Subcutaneous adipose tissue (tissue), 4 donors: ENCODE data around the gene SPRTN. TPM values are rescaled to one million over a fixed set of nuclear protein-coding genes. Genes with fewer than 3 reads are reported as not detected.

Experiments
- total RNA-seq, 4 donors: library from RNA; depleted of rRNA; stranded (reverse); fragments of >200 nt; gene quantifications; one replicate each; pipeline ENCODE4 v1.1.0, GENCODE V29; 2016
- TF ChIP-seq, protein P1 (sequence below): fragments of 450-650 bp; IDR thresholded peaks from one replicate; pipeline ENCODE4 v1.5.1; 2016; ENCODE audit warnings: low read depth, mild to moderate bottlenecking, control low read depth, antibody characterized with exemption, moderate library complexity

The SPRTN gene
- total RNA-seq, 4 donors from 2014 or later = 9.4 to 17.6 (median 15.9) TPM

DNA sequence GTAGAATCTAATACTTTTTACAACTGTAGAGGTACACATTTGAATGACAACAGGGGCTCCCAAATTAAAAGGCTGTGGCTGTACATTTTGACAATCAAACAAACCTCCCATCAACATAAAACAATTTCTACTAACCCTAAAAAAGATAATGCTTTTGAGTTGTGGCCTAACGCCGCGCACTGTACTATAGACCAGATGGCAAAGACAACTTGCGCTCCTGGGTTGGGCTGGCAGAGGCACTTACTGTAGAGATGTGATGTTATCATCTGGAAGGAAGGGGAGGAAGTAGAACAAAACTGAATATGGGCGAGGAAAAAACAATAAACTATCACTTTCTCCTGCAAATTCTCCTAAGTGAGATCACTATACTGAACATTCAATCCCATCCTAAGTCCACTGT lies 26.1 kb downstream of the SPRTN start:
- TF ChIP-seq, protein P1, sequence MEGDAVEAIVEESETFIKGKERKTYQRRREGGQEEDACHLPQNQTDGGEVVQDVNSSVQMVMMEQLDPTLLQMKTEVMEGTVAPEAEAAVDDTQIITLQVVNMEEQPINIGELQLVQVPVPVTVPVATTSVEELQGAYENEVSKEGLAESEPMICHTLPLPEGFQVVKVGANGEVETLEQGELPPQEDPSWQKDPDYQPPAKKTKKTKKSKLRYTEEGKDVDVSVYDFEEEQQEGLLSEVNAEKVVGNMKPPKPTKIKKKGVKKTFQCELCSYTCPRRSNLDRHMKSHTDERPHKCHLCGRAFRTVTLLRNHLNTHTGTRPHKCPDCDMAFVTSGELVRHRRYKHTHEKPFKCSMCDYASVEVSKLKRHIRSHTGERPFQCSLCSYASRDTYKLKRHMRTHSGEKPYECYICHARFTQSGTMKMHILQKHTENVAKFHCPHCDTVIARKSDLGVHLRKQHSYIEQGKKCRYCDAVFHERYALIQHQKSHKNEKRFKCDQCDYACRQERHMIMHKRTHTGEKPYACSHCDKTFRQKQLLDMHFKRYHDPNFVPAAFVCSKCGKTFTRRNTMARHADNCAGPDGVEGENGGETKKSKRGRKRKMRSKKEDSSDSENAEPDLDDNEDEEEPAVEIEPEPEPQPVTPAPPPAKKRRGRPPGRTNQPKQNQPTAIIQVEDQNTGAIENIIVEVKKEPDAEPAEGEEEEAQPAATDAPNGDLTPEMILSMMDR = no peak

DNA sequence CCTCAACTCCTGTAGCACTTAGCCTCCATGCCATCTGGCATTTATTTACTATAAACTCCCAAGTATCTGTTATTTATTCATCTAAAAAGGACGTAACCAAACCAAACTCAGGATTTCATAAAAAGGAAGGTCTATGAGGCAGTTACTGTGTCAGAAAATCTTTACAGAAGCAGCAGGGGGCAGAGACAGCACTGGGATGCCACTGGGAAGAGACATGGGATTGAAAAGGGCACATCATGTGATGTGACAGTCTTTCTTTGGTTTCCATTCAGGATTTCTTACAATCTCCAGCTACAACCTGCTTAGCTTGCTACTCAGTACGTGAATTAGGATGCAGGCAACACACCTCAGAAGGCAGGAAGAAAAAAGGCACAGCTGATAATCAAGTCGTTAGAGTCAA lies 31.2 kb downstream of the SPRTN start:
- TF ChIP-seq, protein P1 = no peak

DNA sequence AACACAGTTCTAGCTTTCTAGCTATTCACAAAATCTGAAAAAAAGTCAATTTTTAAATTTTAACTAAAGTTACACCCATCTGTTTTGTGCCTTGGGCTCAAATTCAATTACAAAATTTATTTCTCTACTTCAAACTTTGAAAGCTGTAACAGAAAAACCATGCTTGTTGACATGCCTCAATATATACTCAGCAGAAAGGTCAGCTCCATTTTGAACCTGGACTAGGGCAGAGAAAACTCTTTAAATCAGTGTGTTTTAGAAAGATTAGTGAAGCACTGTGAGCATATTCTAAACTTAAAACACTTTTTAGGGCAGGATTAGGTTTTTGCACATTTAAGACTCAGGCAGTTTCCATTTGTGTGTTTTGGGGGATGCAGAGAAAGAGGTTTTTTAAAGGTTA lies 34.4 kb downstream of the SPRTN start:
- TF ChIP-seq, protein P1 = no peak

DNA sequence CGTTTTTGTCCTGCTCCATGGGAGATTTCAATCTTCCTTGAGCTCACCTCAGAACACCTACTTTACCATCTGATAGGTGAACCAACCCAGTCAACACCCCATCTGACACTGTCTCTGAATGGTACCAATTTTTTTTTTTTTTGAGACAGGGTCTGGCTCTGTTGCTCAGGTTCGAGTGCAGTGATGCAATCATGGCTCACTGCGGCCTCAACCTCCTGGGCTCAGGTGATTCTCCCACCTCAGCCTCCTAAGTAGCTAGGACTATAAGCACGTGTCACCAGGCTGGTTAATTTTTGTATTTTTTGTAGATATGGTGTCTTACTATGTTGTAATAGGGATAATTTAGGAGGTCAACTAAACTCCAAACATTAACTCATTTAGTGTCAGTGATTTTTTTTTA lies 36.3 kb downstream of the SPRTN start:
- TF ChIP-seq, protein P1 = no peak

DNA sequence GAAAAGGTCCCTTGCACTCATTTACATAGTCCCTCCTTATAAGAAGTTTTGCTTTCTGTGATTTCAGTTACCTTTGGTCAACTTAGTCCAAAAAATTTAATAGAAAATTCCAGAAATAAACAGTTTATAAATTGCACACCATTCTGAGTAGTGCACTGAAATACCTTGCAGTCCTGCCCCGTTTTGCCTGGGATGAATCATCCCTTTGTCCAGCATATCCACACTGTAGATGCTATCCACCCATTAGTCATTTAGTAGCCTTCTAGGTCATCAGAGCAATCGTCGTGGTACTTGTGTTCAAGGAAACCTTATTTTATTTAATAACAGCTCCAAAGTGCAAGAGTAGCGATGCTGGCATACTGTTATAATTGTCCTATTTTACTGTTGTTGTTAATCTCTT lies 38.0 kb downstream of the SPRTN start:
- TF ChIP-seq, protein P1 = no peak

DNA sequence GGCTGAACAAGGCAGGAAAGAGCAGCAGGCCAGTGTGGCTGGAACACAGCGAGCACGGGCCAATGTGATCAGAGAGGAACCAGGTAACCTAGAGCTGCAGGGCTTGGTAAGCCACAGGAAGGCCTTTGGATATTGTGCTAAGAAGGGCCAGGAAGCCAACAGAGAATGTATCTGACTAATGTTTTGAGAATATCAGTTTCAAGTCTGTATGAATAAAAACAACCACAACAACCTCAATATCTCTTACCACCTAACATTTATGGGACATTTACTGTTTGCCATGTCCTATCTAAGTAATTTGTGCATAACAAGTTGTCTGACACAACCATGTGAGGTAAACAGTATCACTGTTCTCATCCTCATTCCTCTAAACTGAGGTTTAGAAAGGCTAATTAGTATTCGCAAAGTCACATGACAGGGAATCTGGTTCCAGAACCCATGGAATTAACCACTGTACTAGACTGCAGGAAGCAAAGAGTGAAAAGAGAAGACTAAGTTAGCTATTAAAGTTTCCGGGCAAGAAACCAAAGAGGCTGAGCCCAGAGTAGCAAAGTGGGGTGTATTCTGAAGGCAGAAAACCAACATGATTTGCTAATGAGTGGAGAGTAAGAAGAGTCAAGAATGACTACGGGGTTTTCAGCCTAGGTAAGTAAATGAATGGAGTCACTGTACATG lies 38.9 kb downstream of the SPRTN start:
- TF ChIP-seq, protein P1 = no peak

DNA sequence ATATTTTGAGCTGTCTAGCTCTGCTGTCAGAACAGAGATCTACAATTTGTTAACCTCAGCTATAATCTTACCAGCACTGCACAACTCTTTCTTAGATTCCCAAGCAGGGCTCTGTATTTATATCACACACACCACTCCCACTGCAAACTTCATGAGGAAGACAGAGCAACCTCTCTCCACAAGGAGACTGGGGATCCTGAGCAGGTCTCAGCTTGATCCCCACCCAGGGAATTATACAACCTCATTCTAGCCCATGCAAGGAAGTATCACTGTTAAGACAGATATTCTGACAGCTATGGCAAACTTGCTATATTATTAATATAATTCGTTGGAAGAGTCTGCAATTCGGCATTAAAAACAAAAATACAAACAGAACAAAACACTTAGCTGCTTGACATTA lies 43.6 kb downstream of the SPRTN start:
- TF ChIP-seq, protein P1 = no peak
